HG03095 (cell line): Measurements from ENCODE around the gene PDAP1.
A peak's percentile ranks its signal among the peaks of the same experiment; 100 is the strongest.
"Not testable (repeated sequence)": the region's sequence is repeated elsewhere in the genome, so short reads cannot be mapped to it uniquely, and the experiment has no call there.

ENCODE experiments used
- ATAC-seq: cut with Tn5 transposase; IDR thresholded peaks from one replicate; pipeline ENCODE4 v1.9.1; 2021; ENCODE audit warnings: moderate library complexity; ENCODE audit not compliant: unreplicated experiment

Gene PDAP1

GRCh38 chr7:99424932-99425730 is 16.7 kb upstream of the PDAP1 start:
- ATAC-seq, result no peak

- no peak for ATAC-seq
Observed at GRCh38 chr7:99422625-99423024, 14.2 kb upstream of the PDAP1 start.

DNA sequence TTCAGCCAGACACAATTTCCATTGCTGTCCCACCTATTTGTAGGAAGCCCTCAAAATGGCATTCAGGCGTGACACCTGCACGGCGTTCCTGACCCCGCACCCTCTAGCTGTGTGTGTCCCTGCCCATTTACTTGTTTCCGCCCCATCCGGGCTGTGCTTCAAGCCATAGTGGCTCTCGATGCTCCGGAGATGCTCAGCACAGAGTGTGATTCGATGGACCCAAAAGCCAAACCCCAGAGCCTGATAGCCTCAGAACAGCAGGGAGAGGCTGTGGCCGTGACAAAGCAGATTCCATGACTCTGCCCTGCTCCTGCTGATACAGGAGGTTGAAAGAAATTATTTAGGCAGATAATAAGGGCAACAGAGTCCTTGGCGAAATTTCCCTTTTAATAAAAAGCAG is 13.8 kb upstream of the PDAP1 start:
- ATAC-seq, result no peak

- no peak for ATAC-seq
Observed at GRCh38 chr7:99420986-99421385, 12.6 kb upstream of the PDAP1 start.

DNA sequence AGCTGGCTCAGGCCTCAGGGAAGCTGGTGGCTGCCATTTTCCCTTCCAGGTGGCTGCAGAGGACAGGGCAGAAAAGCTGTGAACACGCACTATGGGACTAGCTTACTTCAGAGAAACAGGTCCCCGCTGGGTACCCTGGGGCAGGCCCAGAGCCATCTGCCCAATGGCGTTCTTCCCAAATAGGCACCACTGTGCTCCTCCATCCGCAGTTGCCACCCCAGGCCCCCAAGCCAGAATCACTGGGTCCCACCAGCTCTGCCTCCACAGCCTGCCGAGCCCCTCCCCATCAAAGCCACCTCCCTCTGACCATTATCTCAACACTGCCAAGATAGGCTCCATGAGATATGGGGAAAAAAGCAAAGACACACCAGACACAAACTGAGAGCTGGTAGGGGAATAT is 11.8 kb upstream of the PDAP1 start:
- no peak for ATAC-seq

GRCh38 chr7:99419323-99420021 is 11.1 kb upstream of the PDAP1 start:
- ATAC-seq, result no peak

- ATAC-seq, result no peak
Observed at GRCh38 chr7:99418260-99418659, 9.9 kb upstream of the PDAP1 start.

- ATAC-seq, result not testable (repeated sequence)
Observed at GRCh38 chr7:99415513-99416127, 7.2 kb upstream of the PDAP1 start.

GRCh38 chr7:99410635-99411034 is 2.2 kb upstream of the PDAP1 start:
- ATAC-seq, result no peak

- no peak for ATAC-seq
Observed at GRCh38 chr7:99409806-99410205, 1.4 kb upstream of the PDAP1 start.

- ATAC-seq, result peak; percentile 7
Observed at GRCh38 chr7:99409192-99409572, 785 bp upstream of the PDAP1 start.

- ATAC-seq, result no peak
Observed at GRCh38 chr7:99407872-99408378, 472 bp downstream of the PDAP1 start.

DNA sequence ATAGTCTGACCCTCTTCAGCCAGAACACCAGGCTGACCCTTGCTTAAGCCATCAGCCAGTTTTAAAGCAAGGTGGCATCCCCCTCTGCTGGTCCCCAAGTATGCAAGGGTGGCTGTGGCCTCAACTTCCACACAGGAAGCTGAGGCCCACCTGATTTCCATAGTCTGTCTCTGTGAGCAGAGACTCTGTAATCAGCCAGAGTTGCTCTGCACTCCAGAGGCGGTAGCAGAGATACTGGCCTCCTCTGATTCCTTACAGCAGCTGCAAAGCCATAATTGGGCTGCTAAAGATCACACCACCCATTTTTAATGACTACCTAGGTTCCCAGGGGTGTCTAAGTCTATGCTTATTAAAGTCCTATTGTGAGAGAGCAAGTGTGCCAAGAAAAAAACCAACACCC is 1.8 kb downstream of the PDAP1 start:
- no peak for ATAC-seq

DNA sequence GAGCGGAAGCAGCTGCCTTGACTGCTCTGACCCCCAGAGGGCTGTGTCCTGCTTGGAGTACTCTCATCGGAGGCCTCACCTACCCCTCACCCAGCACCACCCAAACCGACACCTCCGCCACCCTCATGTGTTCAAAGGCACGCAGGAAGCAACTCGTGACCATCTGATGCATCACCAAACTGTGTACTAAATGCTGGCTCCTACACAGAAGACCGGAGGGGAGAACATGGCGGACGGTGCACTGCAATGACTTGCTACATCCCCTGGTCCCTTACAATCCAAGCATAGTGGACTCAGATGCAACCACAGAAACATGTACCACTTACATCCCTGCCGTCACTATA is 3.4 kb downstream of the PDAP1 start:
- ATAC-seq, result no peak

DNA sequence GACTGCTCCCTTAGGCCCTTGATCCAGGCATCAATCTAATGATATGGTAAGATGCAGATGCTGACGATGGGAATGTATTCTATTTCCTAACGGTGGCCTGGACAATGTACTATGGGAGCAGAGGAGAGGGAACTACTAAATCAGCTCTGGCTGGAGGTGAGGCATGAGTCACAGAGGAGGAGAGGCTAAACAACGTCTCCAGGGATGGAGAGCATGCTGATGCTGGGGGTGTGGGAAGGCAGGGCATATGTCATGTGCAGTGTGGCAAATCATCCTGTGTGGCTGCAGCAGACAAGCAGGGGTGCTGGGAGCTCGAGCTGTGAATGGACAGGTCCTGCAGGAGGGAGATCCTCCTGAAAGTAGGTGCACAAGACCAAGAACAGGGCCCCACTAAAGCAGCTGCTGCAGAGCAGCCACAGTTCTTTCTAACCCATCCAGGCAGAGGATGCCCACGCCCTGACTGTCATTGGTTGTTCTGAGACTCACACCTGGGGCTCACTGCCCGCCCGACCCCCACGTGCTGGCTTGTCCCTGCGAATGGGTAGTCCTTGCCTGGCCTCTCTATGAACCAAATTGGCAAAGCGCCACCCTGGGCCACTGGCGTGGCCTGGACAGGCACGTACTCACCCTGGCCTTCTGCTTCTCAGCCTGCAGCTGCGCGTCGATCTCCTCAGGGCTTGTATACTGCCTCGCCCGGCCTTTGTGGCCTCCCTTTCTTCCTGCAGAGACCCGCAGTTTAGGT is 4.0 kb downstream of the PDAP1 start:
- no peak for ATAC-seq

- no peak for ATAC-seq
Observed at GRCh38 chr7:99403764-99404163, 4.6 kb downstream of the PDAP1 start.

- no peak for ATAC-seq
Observed at GRCh38 chr7:99402854-99403253, 5.5 kb downstream of the PDAP1 start.

GRCh38 chr7:99399597-99399996 is 8.8 kb downstream of the PDAP1 start:
- no peak for ATAC-seq

GRCh38 chr7:99398891-99399445 is 9.4 kb downstream of the PDAP1 start:
- no peak for ATAC-seq

DNA sequence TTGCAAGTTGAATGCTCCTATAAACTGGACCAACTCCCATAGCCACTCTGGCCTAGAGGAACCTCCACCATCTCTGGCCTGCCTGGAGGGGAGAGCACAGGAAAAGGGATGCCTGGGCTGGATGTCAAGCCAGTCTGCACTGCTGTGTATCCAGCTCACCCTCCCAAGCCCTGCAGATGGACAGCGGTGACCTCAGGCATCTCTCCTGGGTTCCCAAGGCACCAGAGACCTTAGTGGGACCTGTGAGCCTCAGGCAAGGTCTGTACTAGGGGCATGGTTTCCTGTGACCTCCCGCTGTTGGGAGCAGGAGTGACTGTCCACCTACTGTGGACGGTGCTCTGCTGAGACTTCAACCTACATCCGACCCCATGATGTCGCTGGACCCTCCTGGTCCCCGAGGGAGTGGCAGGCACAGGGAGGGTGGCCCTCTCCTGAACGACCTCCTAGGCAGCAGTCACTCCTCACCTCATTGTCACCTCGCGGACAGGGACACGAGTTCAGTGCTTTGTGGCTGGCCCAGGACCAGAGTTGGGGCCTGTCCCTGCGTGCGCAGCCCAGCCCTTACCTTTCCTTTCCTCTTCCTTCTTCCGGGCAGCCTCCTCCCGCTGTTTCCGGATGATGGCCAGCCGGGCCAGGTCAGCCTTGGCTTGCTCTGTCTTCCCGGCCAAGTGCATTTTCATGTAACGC is 11.0 kb downstream of the PDAP1 start:
- ATAC-seq, result no peak
